GM21381 (cell line): ENCODE results near the gene ZSCAN1.

Experiments used
- ATAC-seq: cut with Tn5 transposase; IDR thresholded peaks from one replicate; pipeline ENCODE4 v1.9.1; 2021; ENCODE audit warnings: mild to moderate bottlenecking, moderate library complexity; ENCODE audit not compliant: unreplicated experiment

ZSCAN1 gene

GRCh38 chr19:58038688-58039204 lies 4.9 kb downstream of the ZSCAN1 start:
- no peak for ATAC-seq

DNA sequence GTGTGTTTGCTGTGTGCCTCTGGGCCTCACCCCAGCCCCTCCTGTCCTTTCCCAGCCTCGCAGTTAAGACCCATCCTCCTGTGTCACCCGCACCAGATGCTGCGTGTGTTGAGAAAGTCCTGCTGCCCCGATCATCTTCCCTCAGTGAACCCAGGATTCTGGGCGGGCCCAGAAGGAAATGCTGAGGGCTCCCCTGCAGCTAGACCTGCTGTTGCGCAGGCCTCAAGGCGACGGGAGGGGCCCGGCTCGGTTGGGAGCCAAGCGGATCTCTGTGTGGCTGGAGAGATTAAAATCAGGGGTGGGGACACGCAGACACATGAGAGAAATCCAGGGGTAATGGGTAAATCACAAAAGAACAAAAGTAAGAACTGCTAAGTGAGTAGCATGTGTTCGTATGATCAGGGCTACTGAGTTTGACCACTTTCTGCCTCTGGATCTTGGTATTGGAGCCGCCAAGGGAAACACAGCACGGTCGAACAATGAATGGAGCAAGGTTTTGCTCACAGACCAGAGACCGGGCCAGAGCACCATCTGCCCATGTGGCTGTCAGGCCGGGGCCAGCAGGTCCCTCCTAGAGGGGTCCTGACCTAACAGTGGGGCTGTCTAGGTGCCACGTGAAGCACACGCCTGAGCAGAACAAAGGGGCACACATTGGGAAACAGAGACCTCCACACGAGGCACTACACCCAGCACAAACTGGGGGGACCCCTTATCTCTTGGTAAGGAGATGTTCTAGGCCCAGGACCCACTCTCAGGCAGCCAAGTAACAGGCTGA lies 7.1 kb downstream of the ZSCAN1 start:
- no peak for ATAC-seq

- no peak for ATAC-seq
Observed at GRCh38 chr19:58042495-58043340, 8.9 kb downstream of the ZSCAN1 start.

GRCh38 chr19:58044391-58044790 lies 10.6 kb downstream of the ZSCAN1 start:
- ATAC-seq, result no peak

- ATAC-seq, result no peak
Observed at GRCh38 chr19:58044886-58045285, 11.1 kb downstream of the ZSCAN1 start.

GRCh38 chr19:58045411-58046050 lies 11.7 kb downstream of the ZSCAN1 start:
- ATAC-seq, result no peak

DNA sequence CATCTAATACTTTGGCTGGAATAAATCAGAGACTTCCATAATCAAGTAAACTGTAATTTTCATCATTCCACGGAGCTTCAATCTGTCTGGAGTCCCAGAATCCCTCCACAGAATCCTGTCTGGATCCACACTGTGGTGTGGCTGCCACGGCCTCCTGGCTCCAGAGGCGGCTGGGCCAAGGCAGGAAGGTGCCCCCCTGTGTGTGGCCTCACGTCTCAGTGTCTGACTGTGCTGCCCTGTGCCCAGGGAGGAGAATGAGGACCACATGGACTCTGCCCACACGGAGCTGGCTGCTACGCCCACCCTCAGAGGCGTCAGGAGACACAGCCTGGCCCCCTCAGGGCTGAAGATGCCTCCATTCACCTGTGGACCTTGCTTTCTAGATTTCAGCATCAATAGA lies 13.0 kb downstream of the ZSCAN1 start:
- ATAC-seq, result no peak

- ATAC-seq, result no peak
Observed at GRCh38 chr19:58047672-58048071, 13.8 kb downstream of the ZSCAN1 start.

DNA sequence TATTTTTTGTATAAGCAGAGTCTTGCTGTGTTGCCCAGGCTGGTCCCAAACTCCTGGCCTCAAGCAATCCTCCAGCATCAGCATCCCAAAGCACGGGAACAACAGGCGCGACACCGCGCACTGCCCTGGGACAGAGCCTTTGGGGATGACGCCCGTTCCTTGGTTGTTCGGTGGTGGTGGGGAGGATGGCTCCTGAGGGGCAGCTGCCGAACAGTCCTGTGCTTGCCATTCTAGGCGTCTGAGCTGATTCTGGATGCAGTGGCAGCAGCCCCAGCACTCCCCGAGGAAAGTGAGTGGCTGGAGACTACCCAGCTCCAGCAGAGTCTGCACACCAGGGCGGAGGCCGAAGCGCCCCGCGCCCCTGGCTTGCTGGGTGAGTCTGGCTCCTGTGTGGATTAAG lies 18.4 kb downstream of the ZSCAN1 start:
- ATAC-seq, result no peak

DNA sequence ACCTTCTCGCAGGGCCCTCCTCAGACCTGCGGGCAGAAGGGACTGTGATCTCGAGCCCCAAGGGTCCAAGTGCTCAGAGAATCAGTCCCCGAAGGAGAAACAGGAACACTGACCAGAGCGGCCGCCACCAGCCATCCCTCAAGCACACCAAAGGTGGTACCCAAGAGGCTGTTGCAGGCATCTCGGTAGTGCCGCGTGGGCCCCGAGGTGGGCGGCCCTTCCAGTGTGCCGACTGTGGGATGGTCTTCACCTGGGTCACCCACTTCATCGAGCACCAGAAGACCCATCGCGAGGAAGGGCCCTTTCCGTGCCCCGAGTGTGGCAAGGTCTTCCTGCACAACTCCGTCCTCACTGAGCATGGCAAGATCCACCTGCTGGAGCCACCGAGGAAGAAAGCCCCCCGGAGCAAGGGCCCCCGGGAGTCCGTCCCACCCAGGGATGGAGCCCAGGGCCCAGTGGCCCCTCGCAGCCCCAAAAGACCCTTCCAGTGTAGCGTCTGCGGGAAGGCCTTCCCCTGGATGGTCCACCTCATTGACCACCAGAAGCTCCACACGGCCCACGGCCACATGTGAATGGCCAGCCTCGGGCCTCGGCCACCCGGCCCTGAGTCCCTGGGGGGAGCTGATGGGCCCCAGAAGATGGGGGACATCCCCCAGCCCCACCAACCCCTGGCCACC lies 19.8 kb downstream of the ZSCAN1 start:
- no peak for ATAC-seq

DNA sequence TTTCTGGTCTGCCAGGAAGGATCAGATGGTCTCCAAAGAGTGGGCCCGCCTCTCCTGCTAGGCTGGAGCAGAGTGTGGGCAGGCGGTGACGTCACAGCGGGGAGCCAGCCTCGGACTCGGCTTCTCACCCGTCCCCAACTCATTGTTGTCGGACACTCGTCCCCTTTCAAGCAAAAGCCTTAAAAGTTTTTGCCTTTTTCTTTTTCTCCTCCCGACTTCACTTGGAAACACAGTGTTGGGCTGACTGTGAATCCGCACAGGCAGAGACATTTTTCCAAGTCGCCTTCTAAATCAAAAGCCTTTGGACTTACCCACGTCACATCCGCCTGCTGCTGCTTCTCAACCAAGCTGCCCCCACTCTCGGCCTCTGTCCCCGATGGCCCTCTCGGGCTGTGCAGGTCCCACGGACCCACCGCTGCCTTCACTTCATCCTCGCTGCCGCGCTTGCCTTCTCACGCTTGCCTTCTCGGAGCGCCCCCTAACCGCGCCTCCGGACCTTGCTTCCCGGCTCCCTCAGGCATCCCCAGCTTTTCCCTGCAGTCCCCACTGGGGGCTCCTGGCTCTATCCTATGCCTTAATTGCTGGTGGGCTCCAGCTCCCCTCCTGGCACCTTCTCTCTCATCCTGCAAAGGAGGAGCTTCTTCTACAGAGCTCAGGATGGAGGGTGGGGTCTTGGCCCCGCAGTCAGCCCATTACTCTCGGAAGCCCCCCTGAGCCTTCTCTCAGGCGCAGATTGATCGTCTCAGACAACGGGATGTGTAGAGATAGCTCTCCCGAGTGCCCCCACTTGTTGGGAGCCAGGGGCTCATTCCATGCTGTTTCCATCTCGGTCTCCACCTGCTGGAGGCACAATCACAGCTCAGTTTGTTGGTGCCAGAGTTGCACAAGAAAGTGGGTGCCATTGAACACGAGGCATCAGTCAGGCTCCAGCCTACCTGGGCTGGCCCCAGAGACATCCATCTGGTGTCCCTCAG lies 21.4 kb downstream of the ZSCAN1 start:
- ATAC-seq, result no peak

DNA sequence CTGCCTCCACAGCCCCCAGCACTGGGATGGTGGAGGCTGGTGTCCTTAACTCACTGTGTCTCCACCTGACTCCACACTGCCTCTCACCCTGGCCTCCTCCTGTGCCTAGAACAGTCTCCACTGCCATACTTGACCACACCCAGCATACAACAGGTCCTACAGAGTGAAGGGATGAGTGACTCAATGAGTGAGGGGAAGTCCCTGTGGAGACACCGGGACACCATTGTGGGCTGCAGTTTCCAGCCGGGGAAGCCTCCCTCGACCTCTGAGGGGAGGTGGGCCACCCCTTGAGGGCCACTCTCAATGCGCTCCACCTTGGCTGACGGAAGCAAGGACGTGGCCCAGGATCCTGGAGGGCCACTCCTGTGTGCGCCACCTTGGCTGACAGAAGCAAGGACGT lies 22.4 kb downstream of the ZSCAN1 start:
- ATAC-seq, result no peak

GRCh38 chr19:58056861-58057260 lies 23.0 kb downstream of the ZSCAN1 start:
- ATAC-seq, result no peak

DNA sequence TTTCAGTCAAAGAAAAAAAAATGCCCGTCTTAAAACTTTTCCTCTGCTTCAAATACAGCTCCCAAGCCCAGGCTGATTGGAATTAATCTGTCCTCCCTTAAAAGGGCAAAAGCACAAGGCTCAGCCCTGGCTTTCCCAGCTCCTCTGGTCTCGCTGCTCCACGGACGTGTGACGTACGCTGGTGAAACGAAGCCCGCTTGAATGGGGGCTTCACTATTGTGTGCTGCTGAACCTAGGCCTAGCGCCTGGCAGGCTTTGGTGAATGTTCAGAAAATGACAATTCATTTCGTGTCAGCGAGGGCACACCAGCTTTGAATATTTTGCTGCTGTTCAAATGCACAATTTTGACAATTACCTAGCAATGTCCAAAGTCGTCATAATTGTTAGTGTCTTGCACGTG lies 24.6 kb downstream of the ZSCAN1 start:
- ATAC-seq, result no peak

- ATAC-seq, result no peak
Observed at GRCh38 chr19:58059003-58059670, 25.3 kb downstream of the ZSCAN1 start, which contains the start of gene ZNF135. Gene ZNF135 (plus strand): TSS chr19:58059282. CDS start chr19:58060003, 721 bp downstream.

DNA sequence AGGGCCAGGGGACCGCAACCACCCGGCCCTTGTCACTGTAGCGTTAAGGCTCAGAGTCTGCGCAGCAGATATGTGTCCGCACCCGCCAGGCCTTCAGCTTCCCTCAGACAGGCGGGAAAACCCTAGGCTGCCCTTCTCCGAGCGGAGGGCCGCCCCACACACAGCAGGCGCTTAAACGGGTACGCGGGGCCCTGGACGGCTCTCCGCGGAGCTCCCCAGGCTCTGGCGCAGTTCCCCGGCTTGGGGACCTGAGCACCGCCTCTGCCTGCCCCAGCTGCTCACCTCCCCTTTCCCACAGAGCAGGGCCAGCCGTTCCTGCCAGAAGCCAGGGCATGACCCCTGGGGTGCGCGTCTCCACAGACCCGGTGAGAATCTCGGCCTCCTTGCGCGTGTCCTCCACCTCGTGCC lies 25.9 kb downstream of the ZSCAN1 start:
- no peak for ATAC-seq

DNA sequence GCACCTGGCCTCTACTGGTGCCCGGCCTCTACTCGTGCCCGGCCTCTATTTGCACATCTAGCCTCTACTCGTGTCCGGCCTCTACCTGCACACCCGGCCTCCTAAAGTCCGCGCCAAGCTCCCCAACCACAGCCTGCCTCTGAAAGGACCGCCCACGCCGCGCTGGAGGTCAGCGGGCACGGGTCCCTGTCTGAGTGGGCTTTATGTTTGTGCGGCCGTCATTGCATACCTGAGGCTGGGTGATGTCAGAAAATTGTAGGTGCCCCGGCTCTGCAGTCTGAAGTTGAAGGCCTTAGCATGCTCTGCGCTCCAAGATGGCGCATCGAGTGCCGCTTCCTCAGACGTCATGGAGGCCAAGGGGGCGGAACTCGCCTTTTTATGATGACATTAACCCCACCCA lies 26.4 kb downstream of the ZSCAN1 start:
- ATAC-seq, result no peak

DNA sequence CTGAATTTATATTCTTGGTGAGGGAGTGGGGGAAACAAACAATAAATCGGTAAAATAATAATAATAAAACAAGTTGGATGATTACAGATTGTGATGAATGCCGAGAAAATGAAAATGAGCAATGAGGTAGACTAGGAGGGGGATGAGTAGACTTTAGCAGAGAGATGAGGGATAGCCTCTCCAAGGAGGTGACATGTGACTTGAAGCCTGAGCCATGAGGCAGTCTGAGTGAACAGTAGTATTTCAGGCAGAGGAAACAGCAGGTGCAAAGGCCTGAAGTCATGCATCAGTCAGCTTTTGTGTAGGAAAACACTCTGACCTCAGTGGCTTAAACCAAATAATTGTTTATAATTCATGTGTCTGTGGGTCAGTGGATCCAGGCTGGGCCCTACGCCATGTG lies 29.9 kb downstream of the ZSCAN1 start:
- no peak for ATAC-seq

DNA sequence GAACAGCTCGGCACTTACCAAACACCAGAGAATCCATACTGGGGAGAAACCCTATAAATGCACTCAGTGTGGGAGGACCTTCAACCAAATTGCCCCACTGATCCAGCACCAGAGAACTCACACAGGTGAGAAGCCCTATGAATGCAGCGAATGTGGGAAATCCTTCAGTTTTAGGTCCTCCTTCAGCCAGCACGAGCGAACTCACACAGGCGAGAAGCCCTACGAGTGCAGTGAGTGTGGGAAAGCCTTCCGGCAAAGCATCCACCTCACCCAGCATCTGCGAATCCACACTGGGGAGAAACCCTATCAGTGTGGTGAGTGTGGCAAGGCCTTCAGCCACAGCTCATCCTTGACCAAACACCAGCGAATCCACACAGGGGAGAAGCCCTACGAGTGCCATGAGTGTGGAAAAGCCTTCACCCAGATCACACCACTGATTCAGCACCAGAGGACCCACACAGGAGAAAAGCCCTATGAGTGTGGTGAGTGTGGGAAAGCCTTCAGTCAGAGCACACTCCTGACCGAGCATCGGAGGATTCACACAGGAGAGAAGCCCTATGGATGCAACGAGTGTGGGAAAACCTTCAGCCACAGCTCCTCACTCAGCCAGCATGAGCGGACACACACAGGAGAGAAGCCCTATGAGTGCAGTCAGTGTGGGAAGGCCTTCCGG lies 33.6 kb downstream of the ZSCAN1 start:
- ATAC-seq, result no peak
